Psoas muscle (tissue), 8 donors: ENCODE data around the gene FGFR3. TPM values are rescaled to one million over a fixed set of nuclear protein-coding genes. Genes with fewer than 3 reads are reported as not detected.
"Not testable (repeated sequence)": the region's sequence is repeated elsewhere in the genome, so short reads cannot be mapped to it uniquely, and the experiment has no call there.

Experiments used
- ATAC-seq, 4 donors: fragments of 200-7000 bp; cut with Tn5 transposase; one replicate each; pipeline ENCODE4 v1.9.1; 2020; ENCODE audit warnings: moderate library complexity in 3 of 4, mild to moderate bottlenecking in 2 of 4
- DNase-seq, 2 donors: peaks; one replicate each; pipeline ENCODE4 v3.0.0-alpha.2; 2020
- H3K27ac ChIP-seq: fragments of 200-600 bp; one replicate; pipeline ENCODE4 v1.8.0; 2022
- H3K27me3 ChIP-seq, 3 donors: fragments of 200-600 bp in 1 of 3; one replicate each; pipeline versions ENCODE4 v1.6.1 to v1.8.0; 2013 to 2022; ENCODE audit warnings: low read length in 2 of 3, mild to moderate bottlenecking in 2 of 3, moderate library complexity in 1 of 3; ENCODE audit not compliant: insufficient read depth in 3 of 3
- H3K36me3 ChIP-seq, 2 donors: fragments of 200-600 bp in 1 of 2; one replicate each; pipeline versions ENCODE4 v1.6.1 to v1.8.0; 2013 to 2022; ENCODE audit warnings: low read depth in 1 of 2, mild to moderate bottlenecking in 1 of 2, moderate library complexity in 1 of 2; ENCODE audit not compliant: insufficient read depth in 1 of 2
- H3K4me1 ChIP-seq: fragments of 200-600 bp; one replicate; pipeline ENCODE4 v1.8.0; 2022
- H3K4me3 ChIP-seq: fragments of 200-600 bp; one replicate; pipeline ENCODE4 v1.8.0; 2022; ENCODE audit warnings: mild to moderate bottlenecking
- H3K9me3 ChIP-seq: fragments of 200-600 bp; one replicate; pipeline ENCODE4 v1.8.0; 2022
- CTCF ChIP-seq: fragments of 200-600 bp; IDR thresholded peaks from one replicate; pipeline ENCODE4 v1.8.0; 2022; ENCODE audit warnings: antibody characterized with exemption
- WGBS, 3 donors: extraction: QIAGEN DNeasy Blood & Tissue Kit; methylation state at CpG; one replicate each; pipeline versions ENCODE4 v1.1.6 to v1.1.7; 2013; 5-methylcytosine and 5-hydroxymethylcytosine counted together
- intact Hi-C, 2 donors: fragments of 100-400 bp; cut with DNase I; formaldehyde crosslinking; loops; one replicate each; pipeline versions ENCODE4 v1.11.0 to v1.14.2; 2022
- polyA plus RNA-seq, 3 donors: library from polyadenylated mRNA; stranded (reverse); fragments of 200-250 nt; gene quantifications; one replicate each; pipeline ENCODE4 v1.2.3, GENCODE V29; 2013
- total RNA-seq, 4 donors: library from RNA; stranded (reverse); fragmentation: NEBNext Ultra II Directional in 2 of 4; extraction: Animal tissue kit (Norgen Biotek cat#: 25700) in 2 of 4; gene quantifications; one replicate each; pipeline versions ENCODE4 v1.2.1 to v1.2.4, GENCODE V29; 2021 to 2023
- donor health status: healthy with polysubstance abuse.
- donor health status: DM: no; HTN: no; CAD: no; lungs with moderate emphysema.
- donor health status: Bipolar disorder and iron deficiency.
- donor health status: healthy.
- donor health status: DM: yes; HTN: yes; CAD: no.
- donor health status: DM: no; HTN: no; CAD: no.
- donor health status: DM: no; HTN: no; CAD: no.
- donor health status: DM: yes; HTN: yes; CAD: no.

Gene FGFR3
- total and polyA plus RNA-seq, 7 donors: 0.17 to 1.1 (median 0.30) TPM

DNA sequence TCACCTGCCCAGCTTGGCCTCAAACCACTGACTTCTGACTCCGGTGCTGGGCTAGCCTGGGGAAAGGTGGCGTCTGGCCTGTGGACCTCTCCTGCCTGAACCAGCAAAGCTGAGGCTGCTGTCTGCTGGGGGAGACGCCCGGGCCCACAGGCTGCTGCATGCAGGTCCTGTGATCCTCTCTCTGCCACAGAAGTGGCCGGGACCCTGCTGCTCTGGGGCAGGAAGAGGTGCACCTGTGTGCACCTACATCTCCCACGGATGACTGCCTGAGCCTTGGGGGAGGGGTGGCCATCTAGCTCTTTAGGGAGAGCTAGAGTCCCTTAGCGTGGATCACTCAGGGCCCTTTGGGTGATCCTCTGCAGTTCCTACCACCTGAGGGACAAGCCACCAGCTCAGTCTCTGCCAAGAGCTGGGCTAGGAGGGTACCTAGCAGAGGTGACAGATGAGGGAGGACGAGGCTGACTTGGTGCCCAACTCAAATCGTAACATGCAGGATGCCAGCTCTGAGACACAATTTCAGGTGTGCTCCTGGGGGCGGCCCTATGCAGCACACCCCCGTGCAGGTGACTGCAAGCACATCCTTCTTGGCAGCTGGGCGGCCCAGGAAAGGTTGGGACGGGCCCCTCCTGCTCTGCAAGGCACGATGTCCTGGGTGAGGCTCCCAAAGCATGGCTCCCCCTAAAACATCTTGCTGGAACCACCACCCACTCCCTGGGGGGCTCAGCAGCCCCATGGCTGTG lies 40.4 kb downstream of the FGFR3 start:
- intact Hi-C loops: no loop called here

GRCh38 chr4:1834047-1834775 lies 41.1 kb downstream of the FGFR3 start:
- H3K4me3 ChIP-seq: no peak overlapping the region
- ATAC-seq (no peak), DNase-seq (no peak)
- intact Hi-C loops: no loop called here
- 88 to 93% (median 89%) methylated on average over 21 of the region's 21 CpGs for WGBS, 3 donors
- H3K4me1 ChIP-seq: no peaks in the 10 kb centered on the region
- H3K27me3 ChIP-seq: no peaks in the 10 kb centered on the region
- no peaks in the 10 kb centered on the region for H3K9me3 ChIP-seq
- H3K36me3 ChIP-seq: peaks cover 0 to 96% of the 10 kb centered on the region in 2 donors
- no peak overlapping the region for H3K27ac ChIP-seq
- no peak for TF ChIP-seq CTCF

More for the DNA sequence above, 40.4 kb downstream of the FGFR3 start:
- H3K4me1 ChIP-seq: no peaks in the 10 kb centered on the region
- no peak for DNase-seq
- H3K27me3 ChIP-seq: no peaks in the 10 kb centered on the region
- no peaks in the 10 kb centered on the region for H3K9me3 ChIP-seq
- ATAC-seq: no peak
- TF ChIP-seq CTCF: no peak
- H3K36me3 ChIP-seq: peaks cover 0 to 88% of the 10 kb centered on the region in 2 donors
- H3K27ac ChIP-seq: no peak overlapping the region
- H3K4me3 ChIP-seq: no peak overlapping the region
- WGBS, 3 donors: 91 to 95% (median 92%) methylated on average over 12 to 14 of the region's 14 CpGs

DNA sequence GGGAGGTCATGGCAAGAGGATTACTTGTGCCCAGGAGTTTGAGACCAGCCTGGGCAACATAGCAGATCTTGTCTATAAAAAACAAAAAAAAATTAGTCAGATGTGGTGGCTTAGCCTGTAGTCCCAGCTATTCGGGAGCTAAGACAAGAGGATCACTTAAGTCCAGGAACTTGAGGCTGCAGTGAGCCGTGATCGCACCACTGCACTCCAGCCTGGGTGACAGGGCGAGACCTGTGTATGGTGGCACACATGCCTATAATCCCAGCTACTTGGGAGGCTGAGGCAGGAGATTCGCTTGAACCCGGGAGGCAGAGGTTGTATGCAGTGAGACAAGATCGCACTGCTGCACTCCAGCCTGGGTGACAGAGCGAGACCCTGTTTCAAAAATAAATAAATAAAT lies 42.7 kb downstream of the FGFR3 start:
- H3K9me3 ChIP-seq, H3K4me1 ChIP-seq, DNase-seq, H3K27ac ChIP-seq, intact Hi-C loops, H3K4me3 ChIP-seq, H3K27me3 ChIP-seq, ATAC-seq: not testable (repeated sequence)
- H3K36me3 ChIP-seq: peaks cover 5 to 98% of the 10 kb centered on the region in 2 donors
- WGBS, 3 donors: 93 to 98% (median 96%) methylated on average over 8 of the region's 8 CpGs

- TF ChIP-seq CTCF: no peak
- H3K36me3 ChIP-seq: peaks cover 5 to 98% of the 10 kb centered on the region in 2 donors
- no peaks in the 10 kb centered on the region for H3K4me1 ChIP-seq
- H3K27me3 ChIP-seq: no peaks in the 10 kb centered on the region
- WGBS, 3 donors: 89 to 93% (median 91%) methylated on average over 7 of the region's 7 CpGs
- no peaks in the 10 kb centered on the region for H3K9me3 ChIP-seq
- intact Hi-C loops: no loop called here
- H3K4me3 ChIP-seq: no peak overlapping the region
- DNase-seq: no peak
- ATAC-seq: no peak
- H3K27ac ChIP-seq: no peak overlapping the region
Measured at GRCh38 chr4:1836650-1837049, 43.6 kb downstream of the FGFR3 start.

- Histone ChIP-seq H3K27ac (no peak overlapping the region), H3K4me3 (no peak overlapping the region), H3K27me3 (no peaks in the 10 kb centered on the region), H3K9me3 (no peaks in the 10 kb centered on the region), H3K36me3 (peaks cover 5 to 95% of the 10 kb centered on the region in 2 donors), H3K4me1 (no peaks in the 10 kb centered on the region)
- no peak for DNase-seq
- WGBS, 3 donors: 91 to 93% (median 91%) methylated on average over 10 of the region's 10 CpGs
- intact Hi-C loops: no loop called here
- TF ChIP-seq CTCF: no peak
- ATAC-seq: no peak
Measured at GRCh38 chr4:1837069-1837468, 44.0 kb downstream of the FGFR3 start.
